HL-60/S4 treated with phorbol 12-myristate 13-acetate at 8.2 ng/mL for 4 days and 3 days (cell line): ENCODE results near the gene RUNX3.

Experiments used
- in situ Hi-C: fragments of 300-500 bp; cut with MboI; formaldehyde crosslinking; loops from 2 replicates; pipeline ENCODE4 v1.15.0; 2022; ENCODE audit warnings: low sequenced_read_pairs

RUNX3 gene

GRCh38 chr1:24903955-24904730, 25.9 kb downstream of the RUNX3 start:
- in situ Hi-C loops: no loop called here

GRCh38 chr1:24903560-24903954, 26.5 kb downstream of the RUNX3 start:
- in situ Hi-C loops: no loop called here

- in situ Hi-C loops: no loop called here
Observed at GRCh38 chr1:24903011-24903461, 27.0 kb downstream of the RUNX3 start.

GRCh38 chr1:24902471-24902891, 27.6 kb downstream of the RUNX3 start:
- in situ Hi-C loops: no loop called here

GRCh38 chr1:24901791-24902470, 28.1 kb downstream of the RUNX3 start:
- in situ Hi-C loops: no loop called here

GRCh38 chr1:24900985-24901781, 28.9 kb downstream of the RUNX3 start:
- in situ Hi-C loops: no loop called here

- in situ Hi-C loops: no loop called here
Observed at GRCh38 chr1:24900486-24900849, 29.6 kb downstream of the RUNX3 start.

- in situ Hi-C loops: no loop called here
Observed at GRCh38 chr1:24899581-24900485, 30.2 kb downstream of the RUNX3 start.

- in situ Hi-C loops: no loop called here
Observed at GRCh38 chr1:24898909-24899439, 31.1 kb downstream of the RUNX3 start.

GRCh38 chr1:24898152-24898908, 31.7 kb downstream of the RUNX3 start:
- in situ Hi-C loops: no loop called here

GRCh38 chr1:24897263-24898151, 32.6 kb downstream of the RUNX3 start:
- in situ Hi-C loops: no loop called here

- in situ Hi-C loops: no loop called here
Observed at GRCh38 chr1:24896596-24897262, 33.3 kb downstream of the RUNX3 start.

- in situ Hi-C loops: no loop called here
Observed at GRCh38 chr1:24896176-24896575, 33.9 kb downstream of the RUNX3 start.

- in situ Hi-C loops: no loop called here
Observed at GRCh38 chr1:24895511-24895910, 34.6 kb downstream of the RUNX3 start.

- in situ Hi-C loops: no loop called here
Observed at GRCh38 chr1:24894002-24894401, 36.1 kb downstream of the RUNX3 start.

GRCh38 chr1:24893431-24893830, 36.6 kb downstream of the RUNX3 start:
- in situ Hi-C loops: no loop called here

- in situ Hi-C loops: no loop called here
Observed at GRCh38 chr1:24892188-24893153, 37.6 kb downstream of the RUNX3 start.
